ENCODE results near the gene ABCF3. TPM values are rescaled to one million over a fixed set of nuclear protein-coding genes. Genes with fewer than 3 reads are reported as not detected.

The ABCF3 gene
- polyA plus RNA-seq, 1 donor (not counting 4 experiments of a cell fraction or from before 2014, with no cell fraction given): 39.2 TPM

DNA sequence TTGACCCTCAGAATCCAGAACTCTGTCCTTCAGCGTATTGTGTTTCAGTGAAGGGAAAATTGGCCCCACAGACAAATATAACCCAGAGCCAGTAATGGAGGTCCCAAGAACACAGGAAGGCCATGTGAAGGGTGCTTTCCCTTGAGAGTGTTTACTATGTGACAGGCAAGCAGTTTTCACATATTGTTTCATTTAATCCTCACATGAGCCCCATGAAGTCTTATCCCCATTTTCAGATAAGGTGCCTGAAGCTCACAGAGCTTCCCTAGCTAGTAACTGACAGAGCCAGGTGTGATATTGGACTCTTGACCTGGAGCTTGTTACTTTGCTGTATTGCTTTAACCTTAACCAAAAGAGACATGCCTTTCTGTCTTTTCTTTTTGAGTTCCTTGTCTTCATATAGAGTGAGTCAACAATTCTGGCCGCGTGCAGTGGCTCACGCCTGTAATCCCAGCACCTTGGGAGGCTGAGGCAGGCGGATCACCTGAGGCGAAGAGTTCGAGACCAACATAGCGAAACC is 40.2 kb upstream of the ABCF3 start:
- TF ChIP-seq CTCF (optimal IDR thresholded peaks at IDR 0.05 in 1 of 3, IDR thresholded peaks at IDR 0.05 in 1 of 3, conservative IDR thresholded peaks at IDR 0.05 in 1 of 3; ENCODE audit: extremely low read depth in 1 of 3, insufficient read depth in 2 of 3, low read length in 3 of 3): no peak
- TF ChIP-seq EZH2 (IDR thresholded peaks at IDR 0.05; ENCODE audit: low read length): no peak
- Histone ChIP-seq H4K20me1 (ENCODE audit: control insufficient read depth, extremely low read depth, insufficient read depth, low read length) (peaks cover 9% of the 10 kb centered on the region), H3K9me3 (ENCODE audit: control insufficient read depth, low read depth, low read length) (no peaks in the 10 kb centered on the region), H3K9me1 (ENCODE audit: control insufficient read depth, extremely low read depth, insufficient read depth, low read length) (no peaks in the 10 kb centered on the region), H3K4me3 (ENCODE audit: control insufficient read depth in 2 of 3, extremely low read depth in 1 of 3, insufficient read depth in 2 of 3, low read depth in 1 of 3, low read length in 3 of 3) (no peak overlapping the region), H2AFZ (ENCODE audit: control insufficient read depth, low read length) (no peak overlapping the region), H3K9ac (ENCODE audit: control insufficient read depth, extremely low read depth, insufficient read depth, low read length) (no peak overlapping the region), H3K4me2 (ENCODE audit: control insufficient read depth, extremely low read depth, insufficient read depth, low read depth, low read length) (no peak overlapping the region), H3K27ac (ENCODE audit: control insufficient read depth, insufficient read depth, low read length) (no peak overlapping the region), H3K79me2 (ENCODE audit: control insufficient read depth, insufficient read depth, low read length) (no peaks in the 10 kb centered on the region), H3K27me3 (ENCODE audit: control insufficient read depth, extremely low read depth, insufficient read depth, low read length) (no peaks in the 10 kb centered on the region), H3K4me1 (ENCODE audit: control insufficient read depth, extremely low read depth, insufficient read depth, low read length) (peaks cover 4% of the 10 kb centered on the region), H3K36me3 (ENCODE audit: control insufficient read depth in 2 of 2, extremely low read depth in 1 of 2, insufficient read depth in 2 of 2, low read length in 2 of 2) (peaks cover 31 to 43% of the 10 kb centered on the region in 2 experiments)
- no peak for FAIRE-seq
- dilution Hi-C loops (cut with MboI; ENCODE audit: extremely low pct_ligation_motif_present, low sequenced_read_pairs): no loop called here
- DNase-seq (ENCODE audit: low read depth, low spot score): no peak

DNA sequence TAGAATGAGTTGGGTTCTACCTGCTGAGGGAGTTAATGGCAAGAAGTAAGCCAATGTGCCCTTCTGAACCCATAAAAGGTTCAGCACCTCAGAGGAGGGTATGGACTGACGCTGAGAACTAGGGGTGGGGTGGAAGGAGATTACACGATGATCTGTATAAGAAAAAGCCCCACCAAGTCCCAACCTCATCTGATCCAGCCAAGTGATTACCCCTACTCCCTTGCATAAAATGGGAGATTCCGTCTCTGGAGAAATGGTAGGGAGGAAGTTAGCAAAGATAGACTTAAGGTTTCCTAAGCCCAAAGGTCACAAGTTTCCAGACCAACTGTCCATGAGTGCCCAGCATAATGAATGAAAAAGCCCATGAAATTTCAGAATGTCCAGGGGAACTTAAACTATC is 37.9 kb upstream of the ABCF3 start:
- dilution Hi-C loops (cut with MboI; ENCODE audit: extremely low pct_ligation_motif_present, low sequenced_read_pairs): no loop called here
- Histone ChIP-seq H3K79me2 (ENCODE audit: control insufficient read depth, insufficient read depth, low read length) (no peaks in the 10 kb centered on the region), H3K27ac (ENCODE audit: control insufficient read depth, insufficient read depth, low read length) (no peak overlapping the region), H3K4me1 (ENCODE audit: control insufficient read depth, extremely low read depth, insufficient read depth, low read length) (peaks cover 4% of the 10 kb centered on the region), H4K20me1 (ENCODE audit: control insufficient read depth, extremely low read depth, insufficient read depth, low read length) (peaks cover 9% of the 10 kb centered on the region), H3K4me3 (ENCODE audit: control insufficient read depth in 2 of 3, extremely low read depth in 1 of 3, insufficient read depth in 2 of 3, low read depth in 1 of 3, low read length in 3 of 3) (no peak overlapping the region), H3K36me3 (ENCODE audit: control insufficient read depth in 2 of 2, extremely low read depth in 1 of 2, insufficient read depth in 2 of 2, low read length in 2 of 2) (peaks cover 17 to 27% of the 10 kb centered on the region in 2 experiments), H3K9ac (ENCODE audit: control insufficient read depth, extremely low read depth, insufficient read depth, low read length) (no peak overlapping the region), H3K4me2 (ENCODE audit: control insufficient read depth, extremely low read depth, insufficient read depth, low read depth, low read length) (no peak overlapping the region), H3K9me3 (ENCODE audit: control insufficient read depth, low read depth, low read length) (no peaks in the 10 kb centered on the region), H2AFZ (ENCODE audit: control insufficient read depth, low read length) (no peak overlapping the region), H3K27me3 (ENCODE audit: control insufficient read depth, extremely low read depth, insufficient read depth, low read length) (no peaks in the 10 kb centered on the region), H3K9me1 (ENCODE audit: control insufficient read depth, extremely low read depth, insufficient read depth, low read length) (no peaks in the 10 kb centered on the region)
- no peak for DNase-seq (ENCODE audit: low read depth, low spot score)
- TF ChIP-seq CTCF (optimal IDR thresholded peaks at IDR 0.05 in 1 of 3, IDR thresholded peaks at IDR 0.05 in 1 of 3, conservative IDR thresholded peaks at IDR 0.05 in 1 of 3; ENCODE audit: extremely low read depth in 1 of 3, insufficient read depth in 2 of 3, low read length in 3 of 3) (no peak), EZH2 (IDR thresholded peaks at IDR 0.05; ENCODE audit: low read length) (no peak)
- no peak for FAIRE-seq
